ENCODE data around the gene CADM1.

CADM1 gene

GRCh38 chr11:115368616-115369015 is 135.6 kb downstream of the CADM1 start:
- Mint-ChIP-seq H3K27me3 (ENCODE audit: low read depth) (peaks cover 3% of the 10 kb centered on the region), H3K4me1 (ENCODE audit: low read depth) (no peaks in the 10 kb centered on the region), H3K9me3 (no peaks in the 10 kb centered on the region), H3K27ac (no peak overlapping the region), H3K4me3 (no peak overlapping the region), H3K36me3 (ENCODE audit: low read depth) (no peaks in the 10 kb centered on the region)
- DNase-seq (ENCODE audit: low spot score) = no peak

GRCh38 chr11:115366826-115367225 is 137.4 kb downstream of the CADM1 start:
- Mint-ChIP-seq H3K36me3 (ENCODE audit: low read depth) (no peaks in the 10 kb centered on the region), H3K4me1 (ENCODE audit: low read depth) (no peaks in the 10 kb centered on the region), H3K4me3 (no peak overlapping the region), H3K27me3 (ENCODE audit: low read depth) (peaks cover 3% of the 10 kb centered on the region), H3K27ac (no peak overlapping the region), H3K9me3 (no peaks in the 10 kb centered on the region)
- no peak for DNase-seq (ENCODE audit: low spot score)

- no peaks in the 10 kb centered on the region for H3K4me1 Mint-ChIP-seq (ENCODE audit: low read depth)
- no peaks in the 10 kb centered on the region for H3K9me3 Mint-ChIP-seq
- no peak overlapping the region for H3K27ac Mint-ChIP-seq
- no peak for DNase-seq (ENCODE audit: low spot score)
- H3K36me3 Mint-ChIP-seq (ENCODE audit: low read depth) = no peaks in the 10 kb centered on the region
- H3K4me3 Mint-ChIP-seq = no peak overlapping the region
- H3K27me3 Mint-ChIP-seq (ENCODE audit: low read depth) = peaks cover 3% of the 10 kb centered on the region
These were observed 138.3 kb downstream of the CADM1 start for GRCh38 chr11:115365907-115366306.

GRCh38 chr11:115364896-115365295 is 139.3 kb downstream of the CADM1 start:
- Mint-ChIP-seq H3K9me3 (no peaks in the 10 kb centered on the region), H3K27me3 (ENCODE audit: low read depth) (peaks cover under 1% of the 10 kb centered on the region), H3K4me3 (no peak overlapping the region), H3K4me1 (ENCODE audit: low read depth) (no peaks in the 10 kb centered on the region), H3K36me3 (ENCODE audit: low read depth) (no peaks in the 10 kb centered on the region), H3K27ac (no peak overlapping the region)
- no peak for DNase-seq (ENCODE audit: low spot score)

GRCh38 chr11:115363921-115364320 is 140.3 kb downstream of the CADM1 start:
- Mint-ChIP-seq H3K4me3 (no peak overlapping the region), H3K9me3 (no peaks in the 10 kb centered on the region), H3K27me3 (ENCODE audit: low read depth) (no peaks in the 10 kb centered on the region), H3K27ac (no peak overlapping the region), H3K4me1 (ENCODE audit: low read depth) (no peaks in the 10 kb centered on the region), H3K36me3 (ENCODE audit: low read depth) (no peaks in the 10 kb centered on the region)
- DNase-seq (ENCODE audit: low spot score) = no peak

- H3K27me3 Mint-ChIP-seq (ENCODE audit: low read depth) = no peaks in the 10 kb centered on the region
- DNase-seq (ENCODE audit: low spot score) = no peak
- H3K27ac Mint-ChIP-seq = no peak overlapping the region
- H3K9me3 Mint-ChIP-seq = no peaks in the 10 kb centered on the region
- no peaks in the 10 kb centered on the region for H3K4me1 Mint-ChIP-seq (ENCODE audit: low read depth)
- H3K36me3 Mint-ChIP-seq (ENCODE audit: low read depth) = no peaks in the 10 kb centered on the region
- no peak overlapping the region for H3K4me3 Mint-ChIP-seq
These were observed 140.8 kb downstream of the CADM1 start for GRCh38 chr11:115363426-115363825.

- no peak overlapping the region for H3K4me3 Mint-ChIP-seq
These were observed 141.2 kb downstream of the CADM1 start for GRCh38 chr11:115362997-115363396.

GRCh38 chr11:115361025-115361424 is 143.2 kb downstream of the CADM1 start:
- H3K27me3 Mint-ChIP-seq (ENCODE audit: low read depth) = peaks cover 2% of the 10 kb centered on the region
- H3K27ac Mint-ChIP-seq = no peak overlapping the region
- no peaks in the 10 kb centered on the region for H3K9me3 Mint-ChIP-seq
- H3K4me1 Mint-ChIP-seq (ENCODE audit: low read depth) = no peaks in the 10 kb centered on the region
- no peaks in the 10 kb centered on the region for H3K36me3 Mint-ChIP-seq (ENCODE audit: low read depth)
- DNase-seq (ENCODE audit: low spot score) = no peak
- no peak overlapping the region for H3K4me3 Mint-ChIP-seq

More at GRCh38 chr11:115362997-115363396, 141.2 kb downstream of the CADM1 start:
- H3K4me1 Mint-ChIP-seq (ENCODE audit: low read depth) = no peaks in the 10 kb centered on the region
- H3K36me3 Mint-ChIP-seq (ENCODE audit: low read depth) = no peaks in the 10 kb centered on the region
- no peak for DNase-seq (ENCODE audit: low spot score)
- H3K9me3 Mint-ChIP-seq = no peaks in the 10 kb centered on the region
- H3K27ac Mint-ChIP-seq = no peak overlapping the region
- H3K27me3 Mint-ChIP-seq (ENCODE audit: low read depth) = no peaks in the 10 kb centered on the region

GRCh38 chr11:115360186-115360824 is 143.9 kb downstream of the CADM1 start:
- peaks cover 2% of the 10 kb centered on the region for H3K27me3 Mint-ChIP-seq (ENCODE audit: low read depth)
- H3K4me3 Mint-ChIP-seq = no peak overlapping the region
- no peaks in the 10 kb centered on the region for H3K4me1 Mint-ChIP-seq (ENCODE audit: low read depth)
- no peaks in the 10 kb centered on the region for H3K9me3 Mint-ChIP-seq
- no peaks in the 10 kb centered on the region for H3K36me3 Mint-ChIP-seq (ENCODE audit: low read depth)
- no peak overlapping the region for H3K27ac Mint-ChIP-seq
- DNase-seq (ENCODE audit: low spot score) = no peak

- Mint-ChIP-seq H3K9me3 (no peaks in the 10 kb centered on the region), H3K4me1 (ENCODE audit: low read depth) (no peaks in the 10 kb centered on the region), H3K27me3 (ENCODE audit: low read depth) (peaks cover 9% of the 10 kb centered on the region), H3K36me3 (ENCODE audit: low read depth) (no peaks in the 10 kb centered on the region), H3K4me3 (no peak overlapping the region), H3K27ac (no peak overlapping the region)
- no peak for DNase-seq (ENCODE audit: low spot score)
These were observed 147.1 kb downstream of the CADM1 start for GRCh38 chr11:115357066-115357465.

- no peaks in the 10 kb centered on the region for H3K4me1 Mint-ChIP-seq (ENCODE audit: low read depth)
- no peak overlapping the region for H3K4me3 Mint-ChIP-seq
- no peaks in the 10 kb centered on the region for H3K36me3 Mint-ChIP-seq (ENCODE audit: low read depth)
- H3K27me3 Mint-ChIP-seq (ENCODE audit: low read depth) = peaks cover 9% of the 10 kb centered on the region
- H3K27ac Mint-ChIP-seq = no peak overlapping the region
- no peak for DNase-seq (ENCODE audit: low spot score)
- H3K9me3 Mint-ChIP-seq = no peaks in the 10 kb centered on the region
These were observed 151.3 kb downstream of the CADM1 start for GRCh38 chr11:115352805-115353485.

- Mint-ChIP-seq H3K9me3 (no peaks in the 10 kb centered on the region), H3K27me3 (ENCODE audit: low read depth) (peaks cover 7% of the 10 kb centered on the region), H3K4me1 (ENCODE audit: low read depth) (no peaks in the 10 kb centered on the region), H3K36me3 (ENCODE audit: low read depth) (no peaks in the 10 kb centered on the region), H3K4me3 (no peak overlapping the region), H3K27ac (no peak overlapping the region)
- DNase-seq (ENCODE audit: low spot score) = no peak
These were observed 154.7 kb downstream of the CADM1 start for GRCh38 chr11:115349335-115350017.

GRCh38 chr11:115348416-115348815 is 155.8 kb downstream of the CADM1 start:
- H3K9me3 Mint-ChIP-seq = no peaks in the 10 kb centered on the region
- H3K36me3 Mint-ChIP-seq (ENCODE audit: low read depth) = no peaks in the 10 kb centered on the region
- DNase-seq (ENCODE audit: low spot score) = no peak
- peaks cover 5% of the 10 kb centered on the region for H3K27me3 Mint-ChIP-seq (ENCODE audit: low read depth)
- H3K4me3 Mint-ChIP-seq = no peak overlapping the region
- no peak overlapping the region for H3K27ac Mint-ChIP-seq
- H3K4me1 Mint-ChIP-seq (ENCODE audit: low read depth) = no peaks in the 10 kb centered on the region

- Mint-ChIP-seq H3K27me3 (ENCODE audit: low read depth) (no peaks in the 10 kb centered on the region), H3K4me3 (no peak overlapping the region), H3K27ac (no peak overlapping the region), H3K36me3 (ENCODE audit: low read depth) (no peaks in the 10 kb centered on the region), H3K9me3 (no peaks in the 10 kb centered on the region), H3K4me1 (ENCODE audit: low read depth) (no peaks in the 10 kb centered on the region)
- DNase-seq (ENCODE audit: low spot score) = no peak
These were observed 157.1 kb downstream of the CADM1 start for GRCh38 chr11:115347106-115347505.

Data from T-helper 2 cell treated with Interferon-gamma antibody and Interleukin-4, amounts not matched to agents 5 μg/mL and 100 μg/mL, for 36 hours (primary cell).